H1 (cell line): ENCODE measurements around the gene ZNF618.

Experiments
- CHD1 ChIP-seq: IDR thresholded peaks from 2 replicates; pipeline ENCODE4 v1.6.1; 2012; ENCODE audit warnings: low read depth, low read length, improper control_type of control experiment
- SUZ12 ChIP-seq: fragments of 200-600 bp; sonication (generic); IDR thresholded peaks from 2 replicates; pipeline ENCODE4 v1.6.1; 2012; ENCODE audit warnings: mild to moderate bottlenecking, inconsistent platforms, low read length, moderate library complexity, mixed read lengths
- TF ChIP-seq, protein P1 (sequence below), 3 experiments: IDR thresholded peaks; 1 replicate in 2 of 3; 2 replicates in 1 of 3; pipeline versions ENCODE4 v1.5.1 to v1.6.1; 2011; ENCODE audit warnings: low read length in 3 of 3, mild to moderate bottlenecking in 3 of 3, inconsistent platforms in 2 of 3, low read depth in 1 of 3, moderate library complexity in 1 of 3; ENCODE audit not compliant: insufficient read depth in 1 of 3; ENCODE audit errors: control extremely low read depth in 1 of 3

DNA sequence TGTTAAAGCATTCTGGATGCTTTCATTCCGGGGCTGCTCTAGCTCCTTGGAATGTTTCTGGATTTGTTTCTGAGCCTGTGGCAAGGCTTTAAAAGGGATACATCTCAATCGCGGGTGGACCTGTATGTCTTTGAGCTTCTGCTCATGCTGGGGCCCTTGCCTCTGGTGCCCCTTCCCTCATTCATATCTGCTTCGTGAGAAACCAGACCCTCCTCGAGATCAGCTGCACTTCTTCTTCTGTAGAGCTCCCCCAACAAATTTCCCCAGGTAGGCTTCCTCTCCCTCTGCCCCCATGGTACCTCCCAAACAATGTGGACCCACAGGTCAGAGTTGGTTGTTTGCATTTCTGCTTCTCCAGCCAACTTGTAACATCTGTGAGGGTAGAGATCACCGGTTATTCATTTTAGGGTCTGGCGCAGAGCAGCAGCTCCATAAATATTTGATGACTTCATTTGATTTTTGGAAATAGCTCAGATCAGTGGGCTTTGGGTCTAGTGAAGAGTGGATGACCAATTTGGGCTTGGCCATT lies 6.6 kb downstream of the ZNF618 start:
- TF ChIP-seq, protein P1, sequence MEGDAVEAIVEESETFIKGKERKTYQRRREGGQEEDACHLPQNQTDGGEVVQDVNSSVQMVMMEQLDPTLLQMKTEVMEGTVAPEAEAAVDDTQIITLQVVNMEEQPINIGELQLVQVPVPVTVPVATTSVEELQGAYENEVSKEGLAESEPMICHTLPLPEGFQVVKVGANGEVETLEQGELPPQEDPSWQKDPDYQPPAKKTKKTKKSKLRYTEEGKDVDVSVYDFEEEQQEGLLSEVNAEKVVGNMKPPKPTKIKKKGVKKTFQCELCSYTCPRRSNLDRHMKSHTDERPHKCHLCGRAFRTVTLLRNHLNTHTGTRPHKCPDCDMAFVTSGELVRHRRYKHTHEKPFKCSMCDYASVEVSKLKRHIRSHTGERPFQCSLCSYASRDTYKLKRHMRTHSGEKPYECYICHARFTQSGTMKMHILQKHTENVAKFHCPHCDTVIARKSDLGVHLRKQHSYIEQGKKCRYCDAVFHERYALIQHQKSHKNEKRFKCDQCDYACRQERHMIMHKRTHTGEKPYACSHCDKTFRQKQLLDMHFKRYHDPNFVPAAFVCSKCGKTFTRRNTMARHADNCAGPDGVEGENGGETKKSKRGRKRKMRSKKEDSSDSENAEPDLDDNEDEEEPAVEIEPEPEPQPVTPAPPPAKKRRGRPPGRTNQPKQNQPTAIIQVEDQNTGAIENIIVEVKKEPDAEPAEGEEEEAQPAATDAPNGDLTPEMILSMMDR (IDR thresholded peaks at IDR 0.05; ENCODE audit: control extremely low read depth in 1 of 3, insufficient read depth in 1 of 3, low read depth in 1 of 3, low read length in 3 of 3): no peak
- TF ChIP-seq SUZ12 (no peak), CHD1 (no peak)
